Measurements from ENCODE around the gene TNFRSF6B. TPM values are rescaled to one million over a fixed set of nuclear protein-coding genes. Genes with fewer than 3 reads are reported as not detected.

The TNFRSF6B gene
- total RNA-seq, 1 experiment from 2014 or later = not detected

DNA sequence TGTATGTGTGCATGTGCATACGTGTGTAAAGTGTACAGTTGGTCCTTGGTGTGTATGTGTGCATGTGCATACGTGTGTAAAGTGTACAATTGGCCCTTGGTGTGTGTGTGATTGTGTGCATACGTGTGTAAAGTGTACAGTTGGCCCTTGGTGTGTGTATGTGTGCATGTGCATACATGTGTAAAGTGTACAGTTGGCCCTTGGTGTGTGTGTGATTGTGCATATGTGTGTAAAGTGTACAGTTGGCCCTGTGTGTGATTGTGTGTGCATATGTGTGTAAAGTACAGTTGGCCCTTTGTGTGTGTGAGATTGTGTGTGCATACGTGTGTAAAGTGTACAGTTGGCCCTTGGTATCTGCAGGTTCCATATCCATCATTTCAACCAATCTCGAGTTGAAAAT is 35.0 kb downstream of the TNFRSF6B start:
- no peak overlapping the region for H3K4me3 ChIP-seq
- peaks cover 36% of the 10 kb centered on the region; the same call in 1 of the 2 replicates for H3F3A ChIP-seq (ENCODE audit: insufficient read depth, low read depth)
- intact Hi-C loops (cut with micrococcal nuclease; ENCODE audit: unreplicated experiment) = no loop called here
- BruUV-seq (replicated peaks) = no TSS peak
- ChIA-PET POLR2A (ENCODE audit: unreplicated experiment) (no interaction called here), CTCF (no interaction called here)
- TF ChIP-seq EZH2 (IDR thresholded peaks at IDR 0.05; ENCODE audit: low read depth) (no peak), CTCF (conservative IDR thresholded peaks at IDR 0.05) (no peak)
- no peak overlapping the region for H2AFZ ChIP-seq
- no peaks in the 10 kb centered on the region for H3K9me3 ChIP-seq (ENCODE audit: insufficient read depth, low read depth)
- H3K9me2 ChIP-seq (ENCODE audit: insufficient read depth) = no peaks in the 10 kb centered on the region
- H3K79me2 ChIP-seq (ENCODE audit: low read depth) = peaks cover 9% of the 10 kb centered on the region
- H3K27me3 ChIP-seq (ENCODE audit: insufficient read depth, low read depth) = no peaks in the 10 kb centered on the region
- H3K4me2 ChIP-seq = no peak overlapping the region
- DNase-seq = peak in 1 of 2 experiments; percentile 29
- peaks cover 10% of the 10 kb centered on the region; the same call in 1 of the 2 replicates for H3K36me3 ChIP-seq (ENCODE audit: low read depth)
- peaks cover 16% of the 10 kb centered on the region for H4K20me1 ChIP-seq (ENCODE audit: insufficient read depth)
- H3K27ac ChIP-seq = no peak overlapping the region
- no peaks in the 10 kb centered on the region for H3K4me1 ChIP-seq (replicated peaks; ENCODE audit: insufficient read depth)

DNA sequence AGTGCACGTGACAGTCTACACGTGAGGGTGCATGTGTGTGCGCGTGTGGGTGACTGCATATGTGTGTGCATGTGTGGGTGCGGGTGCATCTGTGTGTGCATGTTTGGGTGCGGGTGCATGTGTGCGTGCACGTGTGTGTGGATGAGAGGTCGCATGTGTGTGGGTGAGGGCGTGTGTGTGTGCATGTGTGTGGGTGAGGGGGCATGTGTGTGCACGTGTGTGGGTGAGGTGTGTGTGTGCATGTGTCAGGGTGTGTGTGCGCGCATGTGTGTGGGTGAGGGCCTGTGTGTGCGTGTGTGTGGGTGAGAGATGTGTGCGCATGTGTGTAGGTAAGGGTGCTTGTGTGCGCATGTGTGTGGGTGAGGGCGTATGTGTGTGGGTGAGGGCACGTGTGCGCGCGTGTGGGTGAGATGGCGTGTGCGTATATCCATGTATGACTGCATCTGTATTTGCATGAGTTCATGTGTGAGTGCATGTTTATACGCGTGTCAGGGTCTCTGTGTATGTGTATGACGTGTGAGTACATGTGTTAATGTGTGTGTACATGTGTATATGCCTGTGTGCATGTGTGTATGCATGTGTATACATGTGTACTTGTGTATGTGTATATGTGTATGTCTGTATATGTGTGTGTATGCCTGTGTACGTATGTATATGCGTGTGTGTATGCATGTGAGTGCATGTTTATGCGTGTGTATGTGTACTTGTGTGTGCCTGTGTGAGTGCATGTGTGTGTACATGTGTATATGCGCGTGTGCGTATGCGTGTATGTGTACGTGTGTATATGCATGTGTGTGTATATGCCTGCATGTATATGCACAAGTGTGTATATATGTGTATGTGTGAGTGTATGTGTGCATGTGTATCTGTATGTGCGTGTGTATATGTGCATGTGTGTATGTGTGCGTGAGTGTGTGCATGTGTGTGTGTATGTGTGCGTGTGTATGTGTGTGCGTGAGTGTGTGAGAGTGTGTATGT is 36.0 kb downstream of the TNFRSF6B start:
- TF ChIP-seq CTCF (conservative IDR thresholded peaks at IDR 0.05) = no peak
- TF ChIP-seq EZH2 (IDR thresholded peaks at IDR 0.05; ENCODE audit: low read depth) = no peak
- Histone ChIP-seq H3F3A (ENCODE audit: insufficient read depth, low read depth) (peaks cover 33% of the 10 kb centered on the region; the same call in 1 of the 2 replicates), H3K27ac (no peak overlapping the region)

GRCh38 chr20:63733117-63733516 is 36.7 kb downstream of the TNFRSF6B start:
- H3K27ac ChIP-seq = no peak overlapping the region
- no peaks in the 10 kb centered on the region for H3K9me2 ChIP-seq (ENCODE audit: insufficient read depth)
- POLR2A ChIA-PET (ENCODE audit: unreplicated experiment) = interaction anchor here (0.6 kb wide), 1 partner anchor 210 kb away, joined by 8 read pairs; no protein-coding TSS in a partner anchor
- no peak overlapping the region for H3K4me3 ChIP-seq
- H3K4me1 ChIP-seq (replicated peaks; ENCODE audit: insufficient read depth) = no peaks in the 10 kb centered on the region
- H4K20me1 ChIP-seq (ENCODE audit: insufficient read depth) = peaks cover 16% of the 10 kb centered on the region
- no peak for DNase-seq
- TF ChIP-seq CTCF (conservative IDR thresholded peaks at IDR 0.05) (no peak), EZH2 (IDR thresholded peaks at IDR 0.05; ENCODE audit: low read depth) (no peak)
- H3F3A ChIP-seq (ENCODE audit: insufficient read depth, low read depth) = peaks cover 33% of the 10 kb centered on the region; the same call in 1 of the 2 replicates
- H2AFZ ChIP-seq = no peak overlapping the region
- H3K27me3 ChIP-seq (ENCODE audit: insufficient read depth, low read depth) = no peaks in the 10 kb centered on the region
- intact Hi-C loops (cut with micrococcal nuclease; ENCODE audit: unreplicated experiment) = no loop called here
- CTCF ChIA-PET = no interaction called here
- H3K4me2 ChIP-seq = no peak overlapping the region
- no TSS peak for BruUV-seq (replicated peaks)
- no peaks in the 10 kb centered on the region for H3K9me3 ChIP-seq (ENCODE audit: insufficient read depth, low read depth)
- H3K79me2 ChIP-seq (ENCODE audit: low read depth) = peaks cover 4% of the 10 kb centered on the region; the same call in 1 of the 2 replicates
- peaks cover 10% of the 10 kb centered on the region; the same call in 1 of the 2 replicates for H3K36me3 ChIP-seq (ENCODE audit: low read depth)

More for the DNA sequence above, 36.0 kb downstream of the TNFRSF6B start:
- ChIA-PET POLR2A (ENCODE audit: unreplicated experiment) (no interaction called here), CTCF (no interaction called here)
- no TSS peak for BruUV-seq (replicated peaks)
- H3K27me3 ChIP-seq (ENCODE audit: insufficient read depth, low read depth) = no peaks in the 10 kb centered on the region
- no peaks in the 10 kb centered on the region for H3K4me1 ChIP-seq (replicated peaks; ENCODE audit: insufficient read depth)
- DNase-seq = peak in 1 of 2 experiments; percentile 28
- no peak overlapping the region for H3K4me2 ChIP-seq
- H3K9me3 ChIP-seq (ENCODE audit: insufficient read depth, low read depth) = no peaks in the 10 kb centered on the region
- peaks cover 10% of the 10 kb centered on the region; the same call in 1 of the 2 replicates for H3K36me3 ChIP-seq (ENCODE audit: low read depth)
- no peak overlapping the region for H3K4me3 ChIP-seq
- peaks cover 16% of the 10 kb centered on the region for H4K20me1 ChIP-seq (ENCODE audit: insufficient read depth)
- intact Hi-C loops (cut with micrococcal nuclease; ENCODE audit: unreplicated experiment) = no loop called here
- no peak overlapping the region for H2AFZ ChIP-seq
- no peaks in the 10 kb centered on the region for H3K9me2 ChIP-seq (ENCODE audit: insufficient read depth)
- peaks cover 4% of the 10 kb centered on the region; the same call in 1 of the 2 replicates for H3K79me2 ChIP-seq (ENCODE audit: low read depth)

Measured in PC-9 (cell line).